Pulmonary artery endothelial cell (primary cell): Measurements from ENCODE around the gene CDKAL1. TPM values are rescaled to one million over a fixed set of nuclear protein-coding genes. Genes with fewer than 3 reads are reported as not detected.
A peak's percentile ranks its signal among the peaks of the same experiment; 100 is the strongest.

Experiments
- DNase-seq: peaks from one replicate; pipeline ENCODE4 v3.0.0-alpha.2; 2011; ENCODE audit warnings: low read depth, low spot score
- total RNA-seq: library from RNA; depleted of rRNA; stranded (reverse); fragments of >200 nt; gene quantifications from 2 replicates; pipeline ENCODE4 v1.2.3, GENCODE V29; 2014

CDKAL1 gene
- total RNA-seq, 1 donor from 2014 or later, result 21.8 TPM

- DNase-seq, result no peak
Observed at GRCh38 chr6:20790032-20790791, 256.0 kb downstream of the CDKAL1 start.

DNA sequence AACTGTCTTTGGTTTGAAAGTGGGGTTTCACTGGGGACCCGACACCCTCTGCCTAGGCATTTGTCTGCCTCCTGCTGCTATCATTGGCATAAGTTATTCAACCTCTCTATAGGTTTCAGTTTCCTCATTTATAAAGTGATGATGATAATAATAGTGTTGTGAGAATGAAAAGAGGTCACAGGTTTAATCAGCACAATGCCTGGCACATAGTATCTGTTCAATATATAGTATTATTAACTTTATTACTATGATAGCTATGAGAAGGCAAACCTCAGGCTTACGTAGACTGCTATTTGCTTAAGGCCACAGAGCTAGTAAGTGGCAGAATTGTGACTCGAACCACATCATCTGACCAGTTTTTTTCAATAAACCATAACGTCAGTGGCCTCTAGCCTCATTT is 256.8 kb downstream of the CDKAL1 start:
- no peak for DNase-seq

- no peak for DNase-seq
Observed at GRCh38 chr6:20791944-20792343, 257.7 kb downstream of the CDKAL1 start.

DNA sequence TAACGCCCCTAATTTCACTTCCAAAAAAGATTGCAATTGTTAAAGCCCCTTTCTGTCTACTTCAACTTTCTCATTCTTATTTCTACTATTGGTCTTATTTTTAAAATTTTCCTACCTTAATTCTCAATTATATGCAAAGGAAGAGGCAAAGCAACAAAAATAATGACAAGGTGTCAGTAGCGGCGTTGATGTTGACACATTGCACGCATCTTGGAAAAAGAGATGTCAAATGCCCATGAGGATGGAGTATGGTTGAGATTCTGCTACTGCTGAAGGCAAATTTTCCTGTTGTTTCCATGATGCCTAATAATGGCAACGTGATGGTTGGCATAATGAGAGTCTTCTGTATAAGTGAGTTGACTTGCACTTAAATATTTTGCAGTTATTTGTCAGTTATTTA is 258.9 kb downstream of the CDKAL1 start:
- no peak for DNase-seq

GRCh38 chr6:20797597-20797996 is 263.3 kb downstream of the CDKAL1 start:
- DNase-seq, result no peak

DNA sequence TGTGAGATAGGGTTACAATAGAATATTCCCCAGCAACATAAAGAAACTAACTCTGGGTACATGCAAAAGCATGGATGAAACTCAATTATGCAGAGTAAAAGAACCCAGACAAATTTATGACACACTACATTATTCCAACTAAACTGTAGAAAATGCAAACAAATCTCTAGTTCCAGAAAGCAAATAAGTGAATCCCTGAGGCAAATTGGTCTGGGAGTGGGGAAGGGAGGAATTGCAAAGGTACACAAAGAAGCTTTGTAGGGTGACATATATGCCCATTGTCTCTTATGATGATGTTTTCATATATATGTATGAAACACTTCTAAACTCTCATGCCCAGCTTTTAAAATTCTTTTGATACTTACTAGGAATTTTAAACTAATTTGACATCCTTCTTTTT is 266.0 kb downstream of the CDKAL1 start:
- DNase-seq, result no peak

- DNase-seq, result no peak
Observed at GRCh38 chr6:20800653-20801052, 266.4 kb downstream of the CDKAL1 start.

DNA sequence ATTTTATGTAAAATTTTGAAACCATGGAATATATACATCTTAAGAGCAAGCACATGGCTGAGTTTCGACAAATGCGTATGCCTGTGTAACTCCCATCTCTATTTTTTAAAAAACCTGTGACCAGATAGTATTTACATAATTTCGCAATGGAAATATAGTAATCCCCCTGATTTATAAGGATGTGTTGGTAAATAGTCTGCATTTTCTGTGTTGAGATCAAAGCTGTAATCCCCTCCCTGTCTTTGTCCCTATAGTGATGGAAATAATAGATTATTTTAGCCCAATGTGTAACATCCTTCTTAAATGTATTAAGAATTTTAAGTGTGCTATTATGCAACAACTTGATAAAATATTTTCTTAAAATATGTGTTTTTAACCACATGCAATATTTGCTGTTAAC is 267.3 kb downstream of the CDKAL1 start:
- no peak for DNase-seq

DNA sequence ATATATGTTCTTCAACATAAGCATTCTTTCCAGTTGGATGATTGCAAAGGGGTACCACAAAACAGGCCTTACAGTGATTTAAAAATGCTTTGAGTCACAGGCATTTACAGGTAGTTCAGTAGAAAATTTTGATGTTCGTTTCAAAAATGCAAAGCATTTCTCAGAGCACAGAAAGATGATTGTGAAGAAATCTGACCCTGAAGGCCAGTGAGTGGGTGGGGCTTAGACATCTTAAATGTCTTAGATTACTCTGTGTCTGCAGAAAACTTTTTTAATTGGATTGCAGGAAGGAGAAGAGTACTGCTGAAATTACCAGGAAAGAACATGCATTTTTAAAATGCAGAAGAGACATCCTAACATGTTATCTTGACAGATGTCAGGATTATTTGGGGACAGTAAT is 268.3 kb downstream of the CDKAL1 start:
- DNase-seq, result no peak

- no peak for DNase-seq
Observed at GRCh38 chr6:20805021-20805420, 270.8 kb downstream of the CDKAL1 start.

DNA sequence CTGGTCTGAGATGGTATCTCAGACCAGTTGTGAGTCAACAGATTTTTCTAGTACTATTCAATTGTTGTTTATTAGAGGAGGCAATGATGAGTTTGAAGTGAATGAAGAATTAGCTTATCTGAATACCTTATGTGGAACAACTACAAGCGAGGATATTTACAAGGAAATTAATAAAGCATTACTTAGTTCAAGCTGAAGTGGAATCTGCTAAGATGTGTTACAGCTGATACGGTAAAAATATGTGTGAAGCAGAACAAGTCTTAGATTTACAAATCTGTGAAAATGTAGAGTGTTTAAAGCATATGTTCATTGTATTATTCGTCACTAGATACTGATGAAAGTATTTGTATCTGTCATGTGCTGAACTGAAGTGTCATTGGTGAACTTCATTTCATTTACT is 272.4 kb downstream of the CDKAL1 start:
- no peak for DNase-seq

DNA sequence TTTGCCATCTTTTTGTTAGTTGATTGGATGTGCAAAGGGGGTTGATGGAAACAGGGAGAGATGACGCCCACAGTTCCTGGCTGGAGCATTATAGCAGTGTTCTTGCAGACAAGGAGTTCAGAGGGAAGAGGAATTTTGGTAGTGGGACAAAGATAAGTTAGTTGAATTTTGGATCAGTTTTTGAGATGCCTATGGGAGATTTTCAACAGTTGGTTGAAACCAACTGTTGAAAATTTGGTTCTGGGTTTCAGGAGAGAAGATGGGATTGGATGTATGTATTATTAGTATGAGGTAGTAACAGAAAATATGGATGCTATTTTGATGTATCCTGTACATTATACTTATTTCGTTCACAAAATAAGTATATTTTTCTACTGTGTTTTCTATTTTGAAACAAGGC is 274.2 kb downstream of the CDKAL1 start:
- no peak for DNase-seq

DNA sequence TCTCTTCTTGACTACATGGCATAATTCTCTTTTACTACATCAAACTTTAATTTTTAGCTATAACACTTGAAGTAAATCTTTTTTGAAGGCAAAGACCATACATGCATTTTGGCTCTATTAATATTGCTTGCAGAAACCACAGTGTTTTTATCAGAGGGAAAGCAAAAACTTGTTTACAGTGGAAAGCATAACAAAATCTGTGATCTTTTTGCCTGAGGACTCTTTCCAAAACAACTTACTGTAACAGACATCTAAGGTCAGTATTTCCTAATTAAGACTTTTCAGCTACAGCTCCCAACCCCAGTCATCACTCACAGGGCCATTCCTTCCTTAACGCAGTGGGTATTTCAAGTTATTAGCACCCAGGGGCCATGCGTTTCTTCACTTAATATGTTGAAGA is 274.7 kb downstream of the CDKAL1 start:
- no peak for DNase-seq

GRCh38 chr6:20810727-20811108 is 276.5 kb downstream of the CDKAL1 start:
- no peak for DNase-seq

- peak; percentile 93 for DNase-seq
Observed at GRCh38 chr6:20811109-20811761, 277.0 kb downstream of the CDKAL1 start.

DNA sequence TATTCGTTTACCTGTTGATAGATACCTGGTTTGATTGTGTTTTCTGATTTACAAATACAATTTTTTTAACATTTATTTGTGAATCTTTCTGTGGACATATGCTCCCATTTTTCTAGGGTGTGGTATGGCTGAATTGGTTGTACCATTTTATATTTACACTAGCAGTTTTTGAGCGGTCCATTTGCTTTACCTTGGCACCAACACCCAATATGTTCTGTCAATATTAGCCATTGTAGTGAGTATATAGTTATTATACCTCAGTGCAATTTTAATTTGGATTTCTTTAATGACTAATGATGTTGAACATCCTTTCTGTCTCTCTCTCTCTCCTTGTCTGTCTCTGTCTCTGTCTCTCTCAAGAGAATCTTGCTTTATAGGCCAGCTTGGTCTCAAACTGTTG is 278.5 kb downstream of the CDKAL1 start:
- DNase-seq, result no peak

GRCh38 chr6:20814494-20814893 is 280.2 kb downstream of the CDKAL1 start:
- DNase-seq, result no peak

DNA sequence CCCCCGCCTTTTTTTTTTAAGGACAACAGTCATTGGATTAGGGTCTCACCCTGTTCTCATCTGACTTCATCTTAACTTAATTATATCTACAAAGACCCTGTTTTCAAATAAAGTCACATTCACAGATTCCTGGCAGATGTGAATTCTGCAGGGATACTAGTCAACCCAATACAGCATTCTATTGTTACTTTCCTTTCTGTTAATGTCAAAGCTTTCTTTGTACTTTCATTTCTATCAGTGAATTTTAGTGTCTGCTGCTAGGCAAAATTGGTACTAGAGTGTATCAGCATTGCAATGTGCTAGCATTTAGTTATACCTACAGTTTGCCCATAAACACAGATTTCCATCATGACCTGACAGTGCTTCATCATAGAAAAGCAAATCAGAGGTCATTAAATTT is 281.9 kb downstream of the CDKAL1 start:
- no peak for DNase-seq

GRCh38 chr6:20817806-20818320 is 283.6 kb downstream of the CDKAL1 start:
- no peak for DNase-seq

- DNase-seq, result no peak
Observed at GRCh38 chr6:20819774-20820400, 285.6 kb downstream of the CDKAL1 start.

- peak; percentile 39 for DNase-seq
Observed at GRCh38 chr6:20826378-20826777, 292.1 kb downstream of the CDKAL1 start.

DNA sequence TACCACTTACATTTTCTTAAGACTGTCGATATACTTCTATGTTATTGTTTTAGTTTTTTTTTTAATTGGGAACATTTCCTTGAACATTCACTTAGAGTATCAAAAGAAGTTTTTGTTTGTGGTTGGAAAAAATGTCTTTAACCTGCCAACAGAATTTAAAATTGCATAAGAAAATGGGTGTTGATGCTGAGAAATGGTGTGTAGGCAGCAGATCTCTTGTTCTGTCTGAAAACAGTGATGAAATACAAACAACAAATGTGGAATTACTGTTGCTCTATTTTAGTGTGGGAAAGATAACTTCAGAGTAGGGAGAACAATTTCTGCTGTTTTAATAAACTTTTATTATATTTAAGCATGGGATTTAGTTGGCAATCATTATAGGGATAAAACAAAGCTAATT is 293.5 kb downstream of the CDKAL1 start:
- no peak for DNase-seq

DNA sequence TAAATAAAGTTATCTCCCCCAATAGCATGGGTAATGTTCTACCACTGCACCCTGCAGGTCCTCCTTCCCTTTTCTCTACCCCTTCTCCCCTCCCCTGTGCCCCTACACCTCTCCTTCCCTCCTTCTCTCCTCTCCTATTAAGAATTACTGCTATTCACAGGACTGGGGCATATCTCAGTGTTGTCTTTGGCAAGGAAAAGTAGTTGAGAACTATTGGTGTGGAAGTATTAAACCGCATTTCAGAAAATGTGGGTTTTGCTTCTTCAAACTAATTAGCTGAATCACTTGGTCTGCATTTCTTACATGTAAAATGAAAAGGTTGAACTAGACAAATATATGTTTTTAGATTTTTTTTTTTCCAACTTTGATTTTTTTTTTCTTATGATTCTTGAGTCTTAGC is 296.3 kb downstream of the CDKAL1 start:
- no peak for DNase-seq
